ENCODE results near the gene FIS1. TPM values are rescaled to one million over a fixed set of nuclear protein-coding genes. Genes with fewer than 3 reads are reported as not detected.
"Not testable (repeated sequence)": the region's sequence is repeated elsewhere in the genome, so short reads cannot be mapped to it uniquely, and the experiment has no call there.

FIS1 gene
- 85.7 TPM for polyA plus RNA-seq (2012; ENCODE audit: missing spikeins)

DNA sequence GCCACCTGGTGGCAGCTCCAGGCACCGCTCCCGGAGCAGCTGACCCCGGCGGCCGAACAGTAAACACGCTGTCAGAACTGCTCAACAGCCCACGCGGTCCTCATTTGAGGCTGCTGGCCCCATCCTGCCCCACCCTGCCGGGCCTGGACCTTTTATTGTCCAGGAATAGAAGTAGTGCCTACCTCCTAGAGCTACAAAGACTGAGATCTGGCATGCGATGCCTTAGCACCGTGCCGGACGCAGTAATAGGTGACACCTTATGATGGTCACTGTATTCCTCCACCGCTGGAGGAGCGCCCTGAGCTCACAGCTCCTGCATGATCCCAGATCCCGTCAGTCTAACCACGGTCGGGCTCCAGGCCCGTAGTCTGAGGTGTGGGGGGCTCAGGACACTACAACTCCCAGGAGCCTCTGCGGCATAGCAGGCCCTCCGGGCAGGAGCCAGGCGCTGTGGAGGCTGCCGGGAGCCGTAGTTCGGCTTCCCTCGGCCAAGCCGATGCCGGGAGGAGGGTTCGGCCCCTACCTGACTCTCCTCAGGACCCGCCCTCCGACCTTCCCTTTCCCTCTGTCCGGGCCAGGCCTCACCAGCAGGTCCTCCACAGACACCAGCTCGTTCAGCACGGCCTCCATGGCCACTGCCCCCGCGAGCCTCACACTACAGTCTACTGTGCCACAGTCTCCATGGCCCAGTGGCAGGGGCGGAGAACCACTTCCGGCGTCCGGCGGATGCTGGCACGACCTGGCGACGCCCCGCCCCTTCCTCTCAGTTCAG lies at the start of gene FIS1:
TSS of gene FIS1 (minus strand) at position 707 of the 772 bp plus-strand sequence. CDS start at position 630, 77 bp downstream.
- FAIRE-seq (peak; percentile 91), DNase-seq (ENCODE audit: insufficient read length) (peak; percentile 91)
- TF ChIP-seq TAF1 (IDR thresholded peaks at IDR 0.05; ENCODE audit: borderline replicate concordance, low read depth, low read length) (peak; percentile 48; the same call in 1 of the 2 replicates), POLR2A (IDR thresholded peaks at IDR 0.05; ENCODE audit: low read depth, low read length) (peak; percentile 74; the same call in 1 of the 2 replicates), POLR2AphosphoS5 (IDR thresholded peaks at IDR 0.05; ENCODE audit: low read depth, low read length) (peak; percentile 86)

DNA sequence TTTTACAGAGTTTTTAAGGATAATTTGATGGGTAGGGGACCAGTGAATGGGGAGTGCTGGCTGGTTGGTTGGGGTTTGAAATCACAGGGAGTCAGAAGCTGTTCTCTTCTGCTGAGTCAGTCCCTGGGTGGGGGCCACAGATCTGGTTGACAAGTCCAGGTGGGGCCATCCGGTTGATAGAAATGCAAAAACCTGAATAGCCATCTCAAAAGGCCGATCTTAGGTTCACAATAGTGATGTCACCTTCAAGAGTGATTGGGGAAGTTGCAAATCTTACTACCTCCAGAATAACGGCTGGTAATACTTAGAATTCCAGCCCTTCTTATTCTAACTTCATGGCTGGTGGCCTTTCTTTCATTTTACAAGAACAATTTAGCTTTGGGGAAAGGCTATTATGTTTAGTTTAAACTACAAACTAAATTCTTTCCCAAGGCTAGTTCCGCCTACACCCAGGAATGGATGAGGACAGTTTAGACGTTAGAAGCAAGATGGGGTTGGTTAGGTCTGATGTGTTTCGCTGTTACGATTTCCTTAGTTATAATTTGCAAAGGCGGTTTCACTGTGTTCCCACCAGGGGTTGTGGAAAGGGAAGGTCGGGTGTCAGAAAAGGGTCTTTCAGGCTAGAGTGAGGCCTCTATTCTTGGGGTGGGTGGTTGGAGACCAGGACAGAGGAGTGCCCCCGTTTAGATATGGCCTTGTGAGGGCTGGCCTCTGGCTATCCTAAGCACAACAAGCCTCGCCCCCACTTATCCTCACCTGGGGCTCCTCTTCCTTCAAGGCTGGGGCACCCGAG lies 49.4 kb upstream of the FIS1 start:
- FAIRE-seq (no peak), DNase-seq (ENCODE audit: insufficient read length) (no peak)
- TF ChIP-seq POLR2AphosphoS5 (IDR thresholded peaks at IDR 0.05; ENCODE audit: low read depth, low read length) (no peak), TAF1 (IDR thresholded peaks at IDR 0.05; ENCODE audit: borderline replicate concordance, low read depth, low read length) (no peak), POLR2A (IDR thresholded peaks at IDR 0.05; ENCODE audit: low read depth, low read length) (no peak)

DNA sequence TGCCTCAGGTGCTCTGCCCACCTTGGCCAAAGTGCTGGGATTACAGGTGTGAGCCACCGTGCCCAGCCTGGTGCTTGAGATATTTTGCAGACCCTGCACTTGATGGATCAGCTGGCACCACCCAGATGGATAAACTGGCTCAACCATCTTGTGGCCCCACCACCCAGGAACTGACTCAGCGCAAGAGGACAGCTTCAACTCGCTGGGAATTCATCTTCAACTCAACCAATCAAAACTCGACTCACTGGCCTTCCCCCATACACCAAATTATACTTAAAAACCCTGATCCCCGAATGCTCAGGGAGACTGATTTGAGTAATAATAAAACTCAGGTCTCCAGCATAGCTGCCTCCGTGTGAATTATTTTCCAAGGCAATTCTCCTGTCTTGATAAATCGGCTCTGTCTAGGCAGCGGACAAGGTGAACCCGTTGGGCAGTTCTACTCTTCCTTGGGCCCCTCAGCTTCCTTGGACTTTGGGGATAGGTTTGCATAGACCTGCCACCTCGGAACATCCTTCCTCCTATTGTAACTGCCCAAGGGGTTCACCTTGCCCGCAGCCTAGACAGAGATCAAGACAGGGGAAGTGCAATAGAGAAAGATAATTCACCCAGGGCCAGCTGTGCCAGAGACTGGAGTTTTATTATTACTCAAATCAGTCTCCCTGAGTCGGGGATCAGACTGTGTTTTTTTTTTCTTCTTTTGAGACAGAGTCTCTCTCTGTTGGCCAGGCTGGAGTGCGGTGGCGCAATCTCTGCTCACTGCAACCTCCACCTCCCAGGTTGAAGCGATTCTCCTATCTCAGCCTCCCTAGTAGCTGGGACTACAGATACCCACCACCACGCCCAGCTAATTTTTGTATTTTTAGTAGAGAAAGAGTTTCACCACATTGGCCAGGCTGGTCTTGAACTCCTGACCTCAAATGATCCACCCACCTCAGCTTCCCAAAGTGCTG lies 48.5 kb upstream of the FIS1 start:
- not testable (repeated sequence) for FAIRE-seq; DNase-seq (ENCODE audit: insufficient read length)

DNA sequence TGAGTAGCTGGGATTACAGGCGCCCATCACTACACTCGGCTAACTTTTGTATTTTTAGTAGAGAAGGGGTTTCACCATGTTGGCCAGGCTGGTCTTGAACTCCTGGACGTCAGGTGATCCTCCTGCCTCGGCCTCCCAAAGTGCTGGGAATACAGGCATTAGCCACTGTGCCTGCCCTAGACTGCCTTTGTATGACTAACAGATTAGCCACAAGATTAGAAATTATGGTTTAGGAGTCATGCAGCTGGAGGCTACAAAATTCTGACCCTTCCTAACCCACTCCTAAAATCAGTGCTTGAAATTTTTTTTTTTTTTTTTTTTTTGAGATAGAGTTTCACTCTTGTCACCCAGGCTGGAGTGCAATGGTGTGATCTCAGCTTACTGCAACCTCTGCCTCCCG lies 47.7 kb upstream of the FIS1 start:
- not testable (repeated sequence) for FAIRE-seq

DNA sequence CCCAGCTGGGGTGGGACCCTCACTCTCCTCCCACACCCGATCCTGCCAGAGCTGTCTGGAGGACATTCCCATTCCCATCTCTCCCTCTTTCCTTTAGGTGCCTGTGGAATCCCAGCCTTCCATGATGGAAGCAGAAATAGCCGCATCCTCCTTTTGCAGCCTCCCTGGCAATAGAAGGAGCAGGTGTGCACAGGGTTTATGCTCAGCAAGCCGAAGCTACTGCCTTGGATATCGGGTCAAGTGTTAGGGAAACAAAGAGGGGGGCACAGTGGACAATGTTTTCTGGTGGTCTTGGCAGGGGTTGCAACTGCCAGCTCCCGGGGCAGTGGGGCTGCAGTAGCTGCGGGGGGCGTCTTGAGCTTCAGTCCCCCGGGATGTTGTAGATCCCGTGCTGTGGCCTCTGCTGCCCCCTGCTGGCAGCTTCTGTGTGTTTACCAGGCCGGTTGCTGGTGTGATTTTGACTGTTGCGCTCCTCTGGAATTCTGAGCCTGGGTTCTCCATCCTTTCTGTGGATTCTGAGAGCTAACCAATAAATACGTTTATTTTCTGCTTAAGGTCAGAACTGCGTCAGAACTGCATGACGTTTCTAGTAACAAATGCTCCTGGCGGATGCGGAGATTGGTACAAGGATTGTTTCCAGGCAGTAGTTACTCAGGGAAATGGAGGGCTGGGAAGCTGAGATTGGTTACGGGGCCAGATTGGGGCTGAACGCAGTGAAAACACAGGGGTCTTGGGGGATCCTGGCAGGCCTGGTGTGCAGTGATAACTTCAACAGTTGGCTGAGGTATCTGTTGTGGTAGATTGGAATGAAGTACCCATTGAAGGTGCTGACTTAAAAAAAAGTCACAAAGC lies 45.5 kb upstream of the FIS1 start:
- FAIRE-seq; DNase-seq (ENCODE audit: insufficient read length): not testable (repeated sequence)

More for the DNA sequence above, 47.7 kb upstream of the FIS1 start:
- DNase-seq (ENCODE audit: insufficient read length), result not testable (repeated sequence)

DNA sequence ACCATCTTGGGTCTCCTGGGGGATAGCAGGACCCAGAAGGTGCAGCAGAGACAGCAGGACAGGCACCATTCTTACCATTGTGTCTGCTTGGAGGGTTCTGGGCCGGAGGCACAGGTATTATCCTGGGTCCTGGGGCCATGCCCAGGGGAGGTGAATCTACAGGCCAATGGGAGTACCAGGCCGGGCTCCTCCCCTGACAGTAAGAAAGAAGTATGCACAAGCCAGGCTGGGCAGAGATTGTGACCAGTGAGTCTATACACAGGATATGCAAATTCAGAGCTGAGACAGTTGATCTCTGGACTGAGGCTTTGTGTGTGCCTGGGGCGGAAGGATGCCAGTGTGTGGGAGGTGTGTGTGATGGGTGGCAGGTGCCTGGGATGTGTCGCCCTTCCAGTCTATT lies 44.8 kb upstream of the FIS1 start:
- FAIRE-seq, result peak; percentile 95
- not testable (repeated sequence) for DNase-seq (ENCODE audit: insufficient read length)

DNA sequence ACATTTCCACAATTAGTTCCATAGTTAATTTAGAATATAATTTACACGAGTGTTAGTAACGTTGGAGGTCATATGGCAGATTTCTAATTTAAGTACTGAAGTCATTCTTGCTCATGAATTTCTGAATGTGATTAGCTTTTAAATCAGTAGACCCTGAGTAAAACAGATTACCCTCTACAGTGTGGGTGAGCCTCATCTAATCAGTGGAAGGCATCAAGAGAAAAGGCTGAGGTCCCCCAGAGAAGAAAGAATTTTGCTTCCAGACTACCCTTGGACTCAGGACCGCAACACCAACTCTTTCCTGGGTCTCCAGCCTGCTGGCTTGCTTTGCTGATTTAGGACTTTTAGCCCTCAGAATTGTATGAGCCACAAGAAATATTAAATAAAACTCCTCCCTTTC lies 43.6 kb upstream of the FIS1 start:
- FAIRE-seq (no peak), DNase-seq (ENCODE audit: insufficient read length) (no peak)
- no peak for TF ChIP-seq POLR2AphosphoS5 (IDR thresholded peaks at IDR 0.05; ENCODE audit: low read depth, low read length)
- no peak for TF ChIP-seq TAF1 (IDR thresholded peaks at IDR 0.05; ENCODE audit: borderline replicate concordance, low read depth, low read length)

DNA sequence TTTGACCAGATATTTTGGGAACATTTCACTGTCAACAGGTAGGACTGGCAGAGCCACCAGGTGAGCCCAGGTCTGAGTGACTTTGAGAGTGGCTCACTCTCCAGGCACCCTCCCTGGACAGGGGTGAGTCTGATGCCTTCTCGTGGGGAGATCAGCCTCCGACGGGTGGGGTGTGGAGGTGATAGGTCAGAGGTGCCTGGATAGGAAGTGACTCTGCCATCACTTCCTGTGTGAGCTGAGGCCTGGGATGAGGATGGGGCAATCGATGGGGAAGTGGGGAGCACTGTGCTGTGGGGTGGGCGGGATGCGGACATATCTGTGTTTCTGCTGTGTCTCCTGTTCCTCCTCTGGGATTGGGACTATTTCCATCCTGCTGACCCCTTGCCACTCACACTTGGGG lies 42.2 kb upstream of the FIS1 start:
- TF ChIP-seq POLR2A (IDR thresholded peaks at IDR 0.05; ENCODE audit: low read depth, low read length) (no peak), POLR2AphosphoS5 (IDR thresholded peaks at IDR 0.05; ENCODE audit: low read depth, low read length) (no peak), TAF1 (IDR thresholded peaks at IDR 0.05; ENCODE audit: borderline replicate concordance, low read depth, low read length) (no peak)
- DNase-seq (ENCODE audit: insufficient read length), result no peak
- FAIRE-seq, result no peak

DNA sequence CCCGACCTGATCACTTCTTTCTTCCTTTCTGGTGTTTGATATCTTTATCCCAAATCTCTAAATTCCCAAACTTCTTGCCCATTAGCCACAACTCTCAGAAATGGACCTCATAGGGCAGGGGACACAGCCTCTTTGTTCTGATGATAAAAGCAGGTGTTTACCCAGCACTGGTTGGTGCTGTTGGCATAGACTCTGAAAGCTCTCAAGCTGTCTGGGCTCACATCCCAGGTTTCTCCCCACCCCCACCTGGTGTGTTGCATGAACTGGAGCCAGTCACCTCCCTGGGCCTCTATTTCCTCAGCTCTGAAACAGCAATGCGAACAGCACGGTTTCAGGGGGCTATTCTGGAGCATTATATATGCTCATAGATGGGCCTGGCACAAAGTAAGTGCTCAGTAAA lies 41.0 kb upstream of the FIS1 start:
- DNase-seq (ENCODE audit: insufficient read length); FAIRE-seq: not testable (repeated sequence)

DNA sequence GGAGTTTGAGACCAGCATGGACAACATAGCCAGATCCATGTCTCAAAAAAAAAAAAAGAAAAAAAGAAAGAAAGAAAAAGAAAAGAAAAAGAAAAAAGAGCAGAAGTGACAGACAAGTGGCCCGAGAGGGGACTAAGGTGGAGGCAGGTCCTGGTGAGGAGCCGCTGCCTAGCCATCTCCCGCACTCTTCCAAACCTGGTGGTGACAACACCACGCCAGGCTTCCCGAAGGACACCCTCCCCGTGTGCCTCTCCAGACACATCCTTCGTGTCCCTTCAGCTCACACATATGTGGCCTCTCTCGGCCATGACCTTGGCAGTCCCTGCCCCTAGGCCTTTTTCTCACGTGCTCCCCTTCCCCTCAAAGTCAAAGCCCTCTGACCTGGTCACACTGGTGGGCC lies 40.3 kb upstream of the FIS1 start:
- DNase-seq (ENCODE audit: insufficient read length), result no peak
- FAIRE-seq, result no peak
- TF ChIP-seq TAF1 (IDR thresholded peaks at IDR 0.05; ENCODE audit: borderline replicate concordance, low read depth, low read length) (no peak), POLR2A (IDR thresholded peaks at IDR 0.05; ENCODE audit: low read depth, low read length) (no peak), POLR2AphosphoS5 (IDR thresholded peaks at IDR 0.05; ENCODE audit: low read depth, low read length) (no peak)

DNA sequence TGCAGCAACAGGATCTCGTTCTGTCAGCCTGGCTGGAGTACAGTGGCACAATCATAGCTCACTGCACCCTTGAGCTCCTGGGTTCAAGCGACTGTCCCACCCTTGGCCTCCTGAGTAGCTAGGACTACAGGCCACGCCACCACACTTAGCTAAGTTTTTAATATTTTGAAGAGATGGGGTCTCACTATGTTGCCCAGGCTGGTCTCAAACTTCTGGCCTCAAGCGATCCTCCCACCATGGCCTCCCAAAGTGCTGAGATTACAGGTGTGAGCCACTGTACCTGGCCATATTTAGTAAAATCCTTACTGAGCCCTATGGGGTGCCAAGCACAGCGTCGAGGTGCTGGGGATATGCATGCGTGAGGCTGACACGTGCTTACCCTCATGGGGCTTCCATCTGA lies 36.0 kb upstream of the FIS1 start:
- not testable (repeated sequence) for FAIRE-seq

More for the DNA sequence above, 36.0 kb upstream of the FIS1 start:
- DNase-seq (ENCODE audit: insufficient read length), result not testable (repeated sequence)
